OCI-LY1 (cell line): Measurements from ENCODE around the gene LMF1.

Experiments
- H2AFZ ChIP-seq: fragments of 200-600 bp; sonication (generic), shearing (Covaris generic); 2 replicates; pipeline ENCODE4 v1.6.0; 2014; ENCODE audit warnings: antibody characterized with exemption, mild to moderate bottlenecking, low read length
- H3F3A ChIP-seq: fragments of 200-600 bp; sonication (generic), shearing (Covaris generic); 2 replicates; pipeline ENCODE4 v1.6.0; 2014; ENCODE audit warnings: mild to moderate bottlenecking, antibody characterized with exemption, low read length, moderate library complexity; ENCODE audit not compliant: insufficient read depth
- H3K27ac ChIP-seq: fragments of 200-600 bp; sonication (generic); 2 replicates; pipeline ENCODE4 v1.5.1; 2014; ENCODE audit warnings: low read length, mixed run types, mild to moderate bottlenecking, low read depth; ENCODE audit not compliant: poor library complexity, severe bottlenecking
- H3K27me3 ChIP-seq: fragments of 200-600 bp; sonication (generic); 2 replicates; pipeline ENCODE4 v1.6.0; 2014; ENCODE audit warnings: antibody characterized with exemption, mild to moderate bottlenecking, low read length, moderate library complexity; ENCODE audit not compliant: insufficient read depth
- H3K36me3 ChIP-seq: fragments of 200-600 bp; sonication (generic); 2 replicates; pipeline ENCODE4 v1.6.1; 2014; ENCODE audit warnings: mild to moderate bottlenecking, antibody characterized with exemption, low read length, moderate library complexity, mixed read lengths; ENCODE audit not compliant: insufficient read depth
- H3K4me1 ChIP-seq: fragments of 200-600 bp; sonication (generic); 2 replicates; pipeline ENCODE4 v1.5.1; 2014; ENCODE audit warnings: mild to moderate bottlenecking, low read length, moderate library complexity; ENCODE audit not compliant: insufficient read depth, severe bottlenecking
- H3K4me2 ChIP-seq: fragments of 200-600 bp; sonication (generic), shearing (Covaris generic); 2 replicates; pipeline ENCODE4 v1.6.1; 2014; ENCODE audit warnings: low read length
- H3K4me3 ChIP-seq: fragments of 200-600 bp; sonication (generic); 2 replicates; pipeline ENCODE4 v1.5.1; 2014; ENCODE audit warnings: low read length, low read depth, mild to moderate bottlenecking, mixed read lengths; ENCODE audit not compliant: poor library complexity, severe bottlenecking
- H3K79me2 ChIP-seq: fragments of 200-600 bp; shearing (Covaris generic); 2 replicates; pipeline ENCODE4 v1.6.1; 2016; ENCODE audit warnings: mixed run types, low read length, mixed read lengths; ENCODE audit not compliant: insufficient read depth
- H3K9ac ChIP-seq: fragments of 200-600 bp; sonication (generic), shearing (Covaris generic); 2 replicates; pipeline ENCODE4 v1.6.1; 2014; ENCODE audit warnings: mild to moderate bottlenecking, low read length, mixed read lengths
- H3K9me2 ChIP-seq: fragments of 200-600 bp; sonication (generic), shearing (Covaris generic); 2 replicates; pipeline ENCODE4 v1.6.1; 2014; ENCODE audit warnings: low read depth, mild to moderate bottlenecking, low read length, mixed read lengths
- H3K9me3 ChIP-seq: fragments of 200-600 bp; shearing (Covaris generic); 2 replicates; pipeline ENCODE4 v1.6.1; 2014; ENCODE audit warnings: low read length, mixed read lengths
- H4K20me1 ChIP-seq: fragments of 200-600 bp; sonication (generic), shearing (Covaris generic); 2 replicates; pipeline ENCODE4 v1.6.0; 2016; ENCODE audit warnings: mild to moderate bottlenecking, low read length; ENCODE audit not compliant: insufficient read depth
- CTCF ChIP-seq: fragments of 200-600 bp; sonication (generic), shearing (Covaris generic); IDR thresholded peaks from 2 replicates; pipeline ENCODE4 v1.5.1; 2017; ENCODE audit warnings: mild to moderate bottlenecking, antibody characterized with exemption, low read length, moderate library complexity, mixed read lengths
- EZH2 ChIP-seq: fragments of 200-600 bp; sonication (generic), shearing (Covaris generic); IDR thresholded peaks from 2 replicates; pipeline ENCODE4 v1.8.0; 2017; ENCODE audit warnings: borderline replicate concordance, mixed run types, mild to moderate bottlenecking, antibody characterized with exemption, low read length, moderate library complexity, mixed read lengths

The LMF1 gene

GRCh38 chr16:912322-912683, 58.5 kb downstream of the LMF1 start:
- H3K9me3 ChIP-seq = no peaks in the 10 kb centered on the region
- no peak overlapping the region for H3K4me2 ChIP-seq
- H3K27ac ChIP-seq = no peak overlapping the region
- no peaks in the 10 kb centered on the region for H4K20me1 ChIP-seq
- TF ChIP-seq EZH2 (no peak), CTCF (no peak)
- no peaks in the 10 kb centered on the region for H3K36me3 ChIP-seq
- no peak overlapping the region for H2AFZ ChIP-seq
- H3K4me3 ChIP-seq = no peak overlapping the region
- H3K27me3 ChIP-seq = no peaks in the 10 kb centered on the region
- no peaks in the 10 kb centered on the region for H3K9me2 ChIP-seq
- no peaks in the 10 kb centered on the region for H3K79me2 ChIP-seq
- no peaks in the 10 kb centered on the region for H3K4me1 ChIP-seq
- no peaks in the 10 kb centered on the region for H3F3A ChIP-seq
- no peak overlapping the region for H3K9ac ChIP-seq

- H3K4me2 ChIP-seq = no peak overlapping the region
- no peak overlapping the region for H3K27ac ChIP-seq
- H3K9me3 ChIP-seq = no peaks in the 10 kb centered on the region
- H2AFZ ChIP-seq = no peak overlapping the region
- H3K9me2 ChIP-seq = no peaks in the 10 kb centered on the region
- no peaks in the 10 kb centered on the region for H4K20me1 ChIP-seq
- no peaks in the 10 kb centered on the region for H3K4me1 ChIP-seq
- H3F3A ChIP-seq = no peaks in the 10 kb centered on the region
- no peak overlapping the region for H3K9ac ChIP-seq
- TF ChIP-seq CTCF = no peak
- no peak for TF ChIP-seq EZH2
- H3K79me2 ChIP-seq = no peaks in the 10 kb centered on the region
- no peaks in the 10 kb centered on the region for H3K27me3 ChIP-seq
- no peak overlapping the region for H3K4me3 ChIP-seq
- H3K36me3 ChIP-seq = no peaks in the 10 kb centered on the region
These were observed 59.0 kb downstream of the LMF1 start for GRCh38 chr16:911604-912321.

- Histone ChIP-seq H3K27me3 (no peaks in the 10 kb centered on the region), H3K4me3 (no peak overlapping the region), H3K9ac (no peak overlapping the region), H3F3A (no peaks in the 10 kb centered on the region), H3K9me3 (no peaks in the 10 kb centered on the region), H3K27ac (no peak overlapping the region), H3K79me2 (no peaks in the 10 kb centered on the region), H3K9me2 (no peaks in the 10 kb centered on the region), H3K4me1 (no peaks in the 10 kb centered on the region), H2AFZ (no peak overlapping the region), H4K20me1 (no peaks in the 10 kb centered on the region), H3K4me2 (no peak overlapping the region), H3K36me3 (no peaks in the 10 kb centered on the region)
- no peak for TF ChIP-seq EZH2
- TF ChIP-seq CTCF = no peak
These were observed 59.7 kb downstream of the LMF1 start for GRCh38 chr16:911101-911500.
